Spleen (tissue), 11 donors: Measurements from ENCODE around the gene WWTR1. TPM values are rescaled to one million over a fixed set of nuclear protein-coding genes. Genes with fewer than 3 reads are reported as not detected.

Source experiments
- DNase-seq: peaks from one replicate; pipeline ENCODE4 v3.0.0-alpha.2; 2020
- H3K27ac ChIP-seq, 8 donors: fragments of 200-600 bp; sonication (generic) in 7 of 8; 1 replicate in 4 of 8; 2 replicates in 4 of 8; pipeline versions ENCODE4 v1.5.0 to v1.8.0; 2016 to 2021; ENCODE audit warnings: inconsistent platforms in 4 of 8, mild to moderate bottlenecking in 4 of 8, moderate library complexity in 1 of 8
- H3K27me3 ChIP-seq, 7 donors: fragments of 200-600 bp; sonication (generic) in 6 of 7; replicated peaks in 1 of 7; 1 replicate in 4 of 7; 2 replicates in 3 of 7; pipeline versions ENCODE4 v1.5.0 to v1.8.0; 2016 to 2021; ENCODE audit warnings: inconsistent platforms in 3 of 7, mild to moderate bottlenecking in 1 of 7
- H3K36me3 ChIP-seq, 6 donors: fragments of 200-600 bp; sonication (generic) in 5 of 6; 1 replicate in 4 of 6; 2 replicates in 2 of 6; pipeline versions ENCODE4 v1.5.0 to v1.8.0; 2016 to 2021; ENCODE audit warnings: inconsistent platforms in 2 of 6
- H3K4me1 ChIP-seq, 6 donors: fragments of 200-600 bp; sonication (generic) in 5 of 6; 1 replicate in 3 of 6; 2 replicates in 3 of 6; pipeline versions ENCODE4 v1.5.0 to v1.8.0; 2016 to 2021; ENCODE audit warnings: inconsistent platforms in 3 of 6
- H3K4me3 ChIP-seq, 8 donors: fragments of 200-600 bp; sonication (generic) in 7 of 8; 1 replicate in 4 of 8; 2 replicates in 4 of 8; pipeline versions ENCODE4 v1.5.0 to v1.8.0; 2016 to 2021; ENCODE audit warnings: inconsistent platforms in 4 of 8, mild to moderate bottlenecking in 4 of 8, moderate library complexity in 2 of 8
- H3K9me3 ChIP-seq, 8 donors: fragments of 200-600 bp; sonication (generic) in 7 of 8; 1 replicate in 4 of 8; 2 replicates in 4 of 8; pipeline versions ENCODE4 v1.5.0 to v1.8.0; 2016 to 2021; ENCODE audit warnings: inconsistent platforms in 4 of 8
- POLR2A ChIP-seq, 3 donors: fragments of 450-650 bp; IDR thresholded peaks; one replicate each; pipeline ENCODE4 v1.5.1; 2017; ENCODE audit warnings: antibody characterized with exemption in 3 of 3, mild to moderate bottlenecking in 1 of 3
- POLR2AphosphoS5 ChIP-seq, 3 donors: sonication (generic); formaldehyde crosslinking; IDR thresholded peaks; one replicate each; pipeline ENCODE4 v1.5.1; 2017; ENCODE audit warnings: antibody characterized with exemption in 3 of 3
- WGBS, 5 donors: extraction: QIAGEN DNeasy Blood & Tissue Kit in 3 of 5; methylation state at CpG; one replicate each; pipeline versions ENCODE4 v1.1.5 to v1.1.7; 2013 to 2018; 5-methylcytosine and 5-hydroxymethylcytosine counted together
- intact Hi-C: fragments of 100-400 bp; cut with DNase I; formaldehyde crosslinking; loops from one replicate; pipeline ENCODE4 v1.15.0; 2023; ENCODE audit warnings: low total_unique reads
- polyA plus RNA-seq, 3 donors: library from polyadenylated mRNA; stranded (reverse); fragments of 200-250 nt; gene quantifications; one replicate each; pipeline ENCODE4 v1.2.1, GENCODE V29; 2013
- total RNA-seq, 7 donors: library from RNA; depleted of rRNA in 3 of 7; stranded (reverse); fragments of >200 nt in 3 of 7; fragmentation: NEBNext Ultra II Directional in 4 of 7; extraction: Animal tissue kit (Norgen Biotek cat#: 25700) in 4 of 7; gene quantifications; one replicate each; pipeline versions ENCODE4 v1.1.0 to v1.2.1, GENCODE V29; 2016 to 2021
- TF ChIP-seq, protein P1 (sequence below), 11 experiments: fragments of 200-600 bp in 7 of 11; fragments of 450-650 bp in 4 of 11; sonication (generic) in 4 of 11; IDR thresholded peaks in 8 of 11; conservative IDR thresholded peaks in 3 of 11; 1 replicate in 7 of 11; 2 replicates in 4 of 11; pipeline versions ENCODE4 v1.4.0 to v1.8.0; 2016 to 2021; ENCODE audit warnings: antibody characterized with exemption in 11 of 11, inconsistent platforms in 4 of 11, mild to moderate bottlenecking in 1 of 11
- donor health status: healthy with polysubstance abuse.
- donor health status: DM: no; HTN: no; CAD: no; lungs with moderate emphysema.
- donor health status: DM: no; HTN: no; CAD: no.
- donor health status: Bipolar disorder and iron deficiency.
- donor health status: healthy.
- donor health status: DM: no; HTN: no; CAD: no.
- donor health status: DM: yes; HTN: yes; CAD: no.

WWTR1 gene
- total and polyA plus RNA-seq, 10 donors: 8.4 to 70.6 (median 57.0) TPM

DNA sequence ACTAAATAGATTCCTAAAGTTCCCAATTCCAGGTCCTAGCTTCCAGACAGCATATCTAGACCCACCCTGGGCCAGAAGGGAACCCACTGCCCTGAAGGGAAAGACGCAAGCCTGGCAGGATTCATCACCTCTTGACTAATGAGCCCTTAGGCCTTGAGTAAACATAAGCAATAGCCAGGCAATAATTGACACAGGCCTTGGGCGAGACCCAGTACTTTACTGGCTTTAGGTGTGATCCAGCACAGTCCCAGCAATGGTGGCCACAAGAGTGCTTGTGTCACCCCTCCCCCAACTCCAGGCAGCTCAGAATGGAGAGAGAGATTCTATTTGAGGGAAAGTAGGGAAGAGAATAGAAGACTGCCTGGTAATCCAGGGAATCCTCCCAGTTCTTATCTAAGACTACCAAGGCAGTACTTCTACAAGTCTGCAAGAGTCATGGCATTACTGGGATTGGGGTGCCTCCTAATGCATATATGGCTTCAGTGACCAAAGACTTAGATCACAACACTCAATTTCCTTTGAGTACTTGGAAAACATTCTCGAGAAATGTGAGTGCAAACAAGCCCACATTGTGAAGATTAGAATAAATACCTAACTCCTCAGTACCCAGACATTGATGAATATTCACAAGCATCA is 30.4 kb upstream of the WWTR1 start:
- intact Hi-C loops: no loop called here
- DNase-seq: no peak
- TF ChIP-seq, protein P1, sequence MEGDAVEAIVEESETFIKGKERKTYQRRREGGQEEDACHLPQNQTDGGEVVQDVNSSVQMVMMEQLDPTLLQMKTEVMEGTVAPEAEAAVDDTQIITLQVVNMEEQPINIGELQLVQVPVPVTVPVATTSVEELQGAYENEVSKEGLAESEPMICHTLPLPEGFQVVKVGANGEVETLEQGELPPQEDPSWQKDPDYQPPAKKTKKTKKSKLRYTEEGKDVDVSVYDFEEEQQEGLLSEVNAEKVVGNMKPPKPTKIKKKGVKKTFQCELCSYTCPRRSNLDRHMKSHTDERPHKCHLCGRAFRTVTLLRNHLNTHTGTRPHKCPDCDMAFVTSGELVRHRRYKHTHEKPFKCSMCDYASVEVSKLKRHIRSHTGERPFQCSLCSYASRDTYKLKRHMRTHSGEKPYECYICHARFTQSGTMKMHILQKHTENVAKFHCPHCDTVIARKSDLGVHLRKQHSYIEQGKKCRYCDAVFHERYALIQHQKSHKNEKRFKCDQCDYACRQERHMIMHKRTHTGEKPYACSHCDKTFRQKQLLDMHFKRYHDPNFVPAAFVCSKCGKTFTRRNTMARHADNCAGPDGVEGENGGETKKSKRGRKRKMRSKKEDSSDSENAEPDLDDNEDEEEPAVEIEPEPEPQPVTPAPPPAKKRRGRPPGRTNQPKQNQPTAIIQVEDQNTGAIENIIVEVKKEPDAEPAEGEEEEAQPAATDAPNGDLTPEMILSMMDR (IDR thresholded peaks at IDR 0.05 in 8 of 11, conservative IDR thresholded peaks at IDR 0.05 in 3 of 11): no peak
- no peak for TF ChIP-seq POLR2AphosphoS5 (IDR thresholded peaks at IDR 0.05)
- TF ChIP-seq POLR2A (IDR thresholded peaks at IDR 0.05): no peak
- H3K27me3 ChIP-seq: no peaks in the 10 kb centered on the region
- H3K36me3 ChIP-seq: no peaks in the 10 kb centered on the region
- H3K27ac ChIP-seq: no peak overlapping the region
- H3K9me3 ChIP-seq: peaks cover 0 to 13% (median 0%) of the 10 kb centered on the region in 8 donors
- no peak overlapping the region for H3K4me3 ChIP-seq
- H3K4me1 ChIP-seq: no peaks in the 10 kb centered on the region
- 70 to 94% (median 88%) methylated on average over 3 of the region's 3 CpGs for WGBS, 5 donors

DNA sequence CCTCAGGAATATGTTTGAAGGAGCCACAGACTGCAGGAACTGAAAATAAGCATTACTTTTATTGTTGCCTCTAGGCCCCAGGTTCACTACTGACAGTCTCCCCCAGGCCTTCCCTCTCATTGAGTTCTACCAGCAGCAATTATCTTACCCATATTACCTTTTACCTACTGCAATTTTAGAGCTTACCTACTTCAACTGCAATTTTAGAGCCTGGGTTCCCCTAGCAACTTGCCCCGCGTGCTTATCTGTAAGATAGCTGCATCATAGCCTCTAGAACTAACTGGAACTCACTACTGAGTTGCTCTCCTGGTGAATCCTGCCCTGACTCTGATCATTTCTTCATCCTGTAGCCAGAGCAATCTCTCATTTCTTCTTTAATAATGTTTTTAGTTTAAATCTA is 29.2 kb upstream of the WWTR1 start:
- DNase-seq: no peak
- Histone ChIP-seq H3K4me1 (no peaks in the 10 kb centered on the region), H3K27me3 (no peaks in the 10 kb centered on the region), H3K36me3 (no peaks in the 10 kb centered on the region), H3K4me3 (no peak overlapping the region), H3K9me3 (peaks cover 0 to 13% (median 0%) of the 10 kb centered on the region in 8 donors), H3K27ac (no peak overlapping the region)
- intact Hi-C loops: no loop called here
- WGBS, 5 donors: 88 to 95% (median 95%) methylated on average over 2 of the region's 2 CpGs
- TF ChIP-seq POLR2AphosphoS5 (IDR thresholded peaks at IDR 0.05): no peak
- TF ChIP-seq, protein P1 (IDR thresholded peaks at IDR 0.05 in 8 of 11, conservative IDR thresholded peaks at IDR 0.05 in 3 of 11): no peak
- no peak for TF ChIP-seq POLR2A (IDR thresholded peaks at IDR 0.05)

DNA sequence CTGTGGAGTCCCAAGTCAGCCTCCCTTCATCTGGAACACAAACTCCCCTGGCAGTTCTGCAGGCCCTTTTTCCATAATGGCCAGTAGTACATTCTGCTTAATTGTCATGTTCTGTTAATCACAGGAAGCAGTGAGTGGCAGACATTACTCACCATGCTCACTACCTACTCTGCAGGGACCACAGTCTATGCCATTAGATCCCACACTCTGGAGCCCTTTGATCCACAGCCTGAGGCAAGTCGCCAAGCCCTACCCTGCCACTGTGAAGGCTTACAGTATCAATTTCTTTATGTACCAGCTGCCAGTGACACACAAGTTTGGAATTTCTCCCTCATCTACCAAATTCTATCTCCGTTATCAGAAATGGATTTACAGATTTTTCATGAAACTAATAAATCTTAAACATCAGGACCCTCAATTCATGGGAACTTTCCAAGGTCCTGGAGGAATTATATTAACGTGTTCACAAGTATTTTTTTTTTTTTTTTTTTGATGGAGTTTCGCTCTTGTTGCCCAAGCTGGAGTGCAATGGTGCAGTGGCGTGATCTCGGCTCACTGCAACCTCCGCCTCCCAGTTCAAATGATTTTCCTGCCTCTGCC is 20.6 kb upstream of the WWTR1 start:
- no peak overlapping the region for H3K4me3 ChIP-seq
- no peaks in the 10 kb centered on the region for H3K4me1 ChIP-seq
- no peaks in the 10 kb centered on the region for H3K36me3 ChIP-seq
- 90 to 98% (median 91%) methylated on average over 7 of the region's 7 CpGs for WGBS, 5 donors
- no peak for DNase-seq
- no peaks in the 10 kb centered on the region for H3K27me3 ChIP-seq
- intact Hi-C loops: no loop called here
- H3K27ac ChIP-seq: no peak overlapping the region
- no peaks in the 10 kb centered on the region for H3K9me3 ChIP-seq
- TF ChIP-seq POLR2AphosphoS5 (IDR thresholded peaks at IDR 0.05) (no peak), POLR2A (IDR thresholded peaks at IDR 0.05) (no peak)
- TF ChIP-seq, protein P1 (IDR thresholded peaks at IDR 0.05 in 8 of 11, conservative IDR thresholded peaks at IDR 0.05 in 3 of 11): no peak

DNA sequence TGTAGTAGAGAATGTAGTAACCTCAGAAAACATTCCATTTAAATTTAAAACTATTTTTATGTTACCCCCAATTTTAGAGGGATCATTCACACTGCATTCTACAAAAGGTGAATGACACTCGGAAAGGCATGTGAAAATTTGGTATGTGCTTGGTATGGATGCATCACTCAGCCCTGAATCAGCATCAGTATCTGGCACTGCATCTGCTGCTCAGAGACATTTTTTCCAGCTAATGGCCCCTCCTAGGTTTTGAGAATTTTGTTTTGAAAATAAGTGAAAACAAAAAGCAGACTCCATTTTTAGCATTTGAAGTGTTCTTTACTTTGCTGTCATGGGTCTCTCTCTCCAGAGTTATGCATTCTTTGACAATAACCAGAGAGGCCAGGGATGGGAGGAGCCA is 15.6 kb upstream of the WWTR1 start:
- WGBS, 5 donors: 88 to 98% (median 96%) methylated on average over 1 of the region's 1 CpG
- TF ChIP-seq POLR2AphosphoS5 (IDR thresholded peaks at IDR 0.05): no peak
- no peak for TF ChIP-seq POLR2A (IDR thresholded peaks at IDR 0.05)
- TF ChIP-seq, protein P1 (IDR thresholded peaks at IDR 0.05 in 8 of 11, conservative IDR thresholded peaks at IDR 0.05 in 3 of 11): no peak
- Histone ChIP-seq H3K4me3 (no peak overlapping the region), H3K4me1 (no peaks in the 10 kb centered on the region), H3K27ac (no peak overlapping the region), H3K36me3 (no peaks in the 10 kb centered on the region), H3K9me3 (no peaks in the 10 kb centered on the region), H3K27me3 (no peaks in the 10 kb centered on the region)
- intact Hi-C loops: no loop called here
- no peak for DNase-seq
